DMS153 (cell line): ENCODE data around the gene PSAP.

ENCODE experiments used
- DNase-seq: peaks from one replicate; lab custom pipeline; 2025; lab: John Stamatoyannopoulos, UW

The PSAP gene

DNA sequence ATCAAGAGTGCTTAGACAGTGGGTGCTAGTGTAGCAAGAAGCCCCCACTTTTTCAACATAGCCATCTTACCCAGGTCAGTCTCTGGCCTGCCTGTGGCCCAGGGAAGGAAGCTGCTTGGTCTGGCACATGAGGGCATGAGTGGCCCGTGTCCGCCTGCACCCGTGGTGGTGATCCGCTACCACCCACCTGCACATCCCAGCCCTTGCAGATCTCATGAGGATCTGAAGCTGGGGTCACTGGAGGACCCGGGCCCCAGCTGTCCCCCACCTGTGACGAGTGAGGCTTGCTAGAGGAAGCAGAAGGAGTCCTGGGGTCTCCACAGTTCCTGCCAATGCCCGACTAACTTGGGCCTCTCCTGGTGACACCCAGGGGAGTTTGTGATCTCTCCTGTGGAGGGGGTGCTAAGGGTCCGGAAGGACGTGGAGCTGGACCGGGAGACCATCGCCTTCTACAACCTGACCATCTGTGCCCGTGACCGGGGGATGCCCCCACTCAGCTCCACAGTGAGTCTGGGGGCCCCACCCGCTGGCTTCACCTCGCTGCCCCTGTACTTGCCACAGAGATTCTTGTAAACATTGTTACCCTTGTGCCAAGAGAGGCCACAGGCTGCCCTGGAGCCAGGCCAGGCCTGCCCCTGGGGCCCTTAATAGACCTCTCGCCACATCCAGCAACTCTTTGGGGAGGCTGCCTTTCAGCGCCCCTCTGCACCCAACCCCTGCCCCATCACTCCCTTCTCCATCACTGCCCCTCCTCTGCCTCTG, 67.0 kb downstream of the PSAP start:
- no peak for DNase-seq

DNA sequence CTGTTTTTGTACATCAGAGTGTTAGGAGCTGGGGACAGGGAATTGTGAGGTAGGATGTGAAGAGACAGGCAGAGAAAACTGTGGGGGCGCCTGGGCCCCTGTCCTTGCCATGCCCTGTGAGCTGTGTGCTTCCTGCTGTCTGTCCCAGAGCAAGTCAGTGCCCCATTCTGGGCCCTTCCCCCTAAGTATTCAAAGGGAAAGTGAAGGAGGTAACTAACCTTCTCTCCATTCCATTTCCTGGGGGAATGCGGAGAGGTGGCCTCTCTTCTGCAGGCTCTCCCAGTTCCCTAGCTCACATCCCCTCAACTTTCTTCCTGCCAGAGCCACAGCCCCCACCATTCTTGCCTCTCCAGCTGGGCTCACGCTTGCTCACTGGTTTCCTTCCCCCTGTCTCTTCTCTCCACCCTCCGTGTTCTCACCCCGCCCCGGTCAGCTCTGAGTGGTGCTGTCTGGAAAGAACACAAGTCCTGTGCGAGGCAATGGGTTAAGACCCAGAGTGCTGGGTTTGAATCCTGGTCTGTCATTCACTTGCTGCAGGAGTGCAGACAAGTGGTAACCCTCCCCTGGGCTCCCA, 68.0 kb downstream of the PSAP start:
- no peak for DNase-seq

DNA sequence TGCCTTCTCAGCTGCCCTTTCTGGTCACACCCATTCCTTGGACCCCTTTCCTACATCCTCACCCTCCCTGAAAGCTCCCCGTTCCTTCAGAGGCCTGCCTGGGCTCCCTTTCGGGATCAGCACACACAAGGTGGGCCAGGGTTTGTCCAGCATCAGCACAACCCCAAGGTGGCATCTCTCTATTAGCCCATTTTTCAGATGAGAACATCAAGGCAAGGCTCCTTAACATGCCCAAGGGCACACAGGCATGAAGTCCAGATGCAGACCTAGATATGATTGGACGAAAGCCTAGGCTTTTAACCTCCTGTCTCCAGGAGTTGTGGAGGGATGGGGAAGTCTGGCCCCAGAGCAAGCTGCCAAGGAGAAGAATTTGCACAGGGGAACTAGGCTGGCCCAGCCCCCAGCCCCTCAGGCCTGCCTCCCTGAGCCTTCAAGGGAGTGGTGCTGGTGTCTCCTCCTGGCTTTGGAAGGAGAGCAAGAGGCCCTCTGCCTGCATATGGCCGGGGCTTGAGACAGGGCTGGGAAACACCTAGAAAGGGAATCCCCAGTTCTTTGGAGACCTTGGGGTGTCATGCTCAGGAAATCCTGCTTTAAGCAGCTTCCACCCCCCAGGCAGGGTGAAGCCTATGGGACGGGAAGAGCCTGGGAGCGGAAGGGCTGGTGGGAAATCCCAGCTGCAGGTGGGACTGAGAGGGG, 68.7 kb downstream of the PSAP start:
- DNase-seq: no peak

DNA sequence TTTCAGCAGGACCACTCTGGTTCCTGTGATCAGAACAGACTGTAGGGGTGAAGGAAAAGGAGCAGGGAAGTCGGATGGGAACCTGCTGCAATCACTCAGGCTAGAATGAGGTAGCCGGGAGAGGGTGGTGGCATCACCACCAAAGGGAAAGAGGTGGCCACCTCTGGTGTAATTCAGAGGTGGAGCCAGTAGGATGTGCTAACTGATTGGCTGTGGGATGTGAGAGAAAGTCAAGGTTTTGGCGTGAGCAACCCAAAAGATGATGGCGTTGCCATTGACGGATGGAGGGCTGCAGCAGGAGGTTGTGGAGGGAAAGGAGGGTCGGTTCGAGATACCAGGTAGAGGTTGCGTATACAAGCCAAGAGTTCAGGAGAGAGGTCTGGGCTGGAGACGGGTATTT, 70.3 kb downstream of the PSAP start:
- DNase-seq: no peak

DNA sequence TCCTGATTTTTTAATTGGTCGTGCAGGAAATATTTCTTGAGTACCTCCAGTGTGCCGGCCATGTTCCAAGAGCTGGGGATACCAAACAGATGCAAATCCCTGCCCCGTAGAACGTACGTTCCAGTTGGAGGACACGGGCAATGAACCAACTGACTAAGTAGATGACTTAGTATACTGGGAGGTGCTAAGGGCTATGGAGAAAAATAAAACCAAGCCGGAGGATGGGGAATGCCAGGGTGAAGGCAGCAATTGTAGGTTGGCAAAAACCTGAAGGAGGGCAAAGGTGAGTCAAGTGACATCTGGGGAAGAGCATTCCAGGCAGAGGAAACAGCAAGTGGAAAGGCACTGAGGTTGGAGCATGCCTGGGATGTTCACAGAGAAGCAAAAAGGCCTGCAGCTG, 70.9 kb downstream of the PSAP start:
- DNase-seq: no peak

DNA sequence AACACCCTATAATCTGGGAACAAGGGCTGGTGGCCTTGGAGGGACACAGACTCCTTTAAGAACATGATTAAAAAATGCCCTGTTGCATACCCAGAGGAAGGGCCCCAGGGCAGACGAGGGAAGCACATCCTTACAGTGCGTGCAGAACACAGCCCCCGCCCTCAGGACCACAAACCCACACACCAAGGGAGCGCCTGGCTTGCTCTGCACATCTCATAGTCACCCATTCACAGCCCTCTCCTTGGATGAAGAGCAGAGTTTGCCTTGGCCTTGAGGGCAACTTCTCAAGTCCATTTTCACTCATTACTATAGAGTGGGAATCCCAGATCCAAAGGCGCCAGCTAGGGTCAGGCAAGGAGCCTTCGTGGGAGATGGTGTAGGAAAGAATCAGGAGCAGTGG, 71.4 kb downstream of the PSAP start:
- DNase-seq: no peak

DNA sequence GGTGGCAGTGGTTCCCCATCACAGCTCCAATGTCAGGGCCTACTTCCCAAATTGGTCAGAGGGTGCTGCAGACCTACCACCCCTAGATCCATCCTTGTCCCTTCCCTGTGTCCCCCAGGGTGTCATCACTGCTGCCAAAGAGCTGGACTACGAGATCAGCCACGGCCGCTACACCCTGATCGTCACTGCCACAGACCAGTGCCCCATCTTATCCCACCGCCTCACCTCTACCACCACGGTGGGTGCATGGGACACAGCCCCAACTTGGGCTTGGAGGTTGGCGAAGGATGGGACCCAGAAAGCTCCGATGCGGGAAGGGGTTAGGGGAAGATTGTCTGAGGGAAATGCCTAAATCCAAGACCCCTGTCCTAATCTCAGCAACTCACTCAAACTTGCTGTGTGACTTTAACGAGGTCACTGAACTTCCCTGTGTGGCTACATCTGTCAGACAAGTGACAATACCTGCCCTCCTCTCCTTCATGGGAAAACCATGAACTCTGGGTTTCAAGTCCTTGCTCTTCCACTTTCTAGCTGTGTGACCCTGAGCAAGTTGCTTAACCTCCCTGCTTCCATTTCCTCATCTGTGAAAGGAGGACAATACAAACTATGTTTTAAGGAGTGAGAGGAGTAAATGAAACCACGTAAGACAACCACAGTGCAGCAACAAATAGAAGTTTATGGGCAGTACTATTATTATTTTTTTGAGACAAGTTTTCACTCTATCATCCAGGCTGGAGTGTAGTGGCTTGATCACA, 72.8 kb downstream of the PSAP start:
- DNase-seq: no peak

DNA sequence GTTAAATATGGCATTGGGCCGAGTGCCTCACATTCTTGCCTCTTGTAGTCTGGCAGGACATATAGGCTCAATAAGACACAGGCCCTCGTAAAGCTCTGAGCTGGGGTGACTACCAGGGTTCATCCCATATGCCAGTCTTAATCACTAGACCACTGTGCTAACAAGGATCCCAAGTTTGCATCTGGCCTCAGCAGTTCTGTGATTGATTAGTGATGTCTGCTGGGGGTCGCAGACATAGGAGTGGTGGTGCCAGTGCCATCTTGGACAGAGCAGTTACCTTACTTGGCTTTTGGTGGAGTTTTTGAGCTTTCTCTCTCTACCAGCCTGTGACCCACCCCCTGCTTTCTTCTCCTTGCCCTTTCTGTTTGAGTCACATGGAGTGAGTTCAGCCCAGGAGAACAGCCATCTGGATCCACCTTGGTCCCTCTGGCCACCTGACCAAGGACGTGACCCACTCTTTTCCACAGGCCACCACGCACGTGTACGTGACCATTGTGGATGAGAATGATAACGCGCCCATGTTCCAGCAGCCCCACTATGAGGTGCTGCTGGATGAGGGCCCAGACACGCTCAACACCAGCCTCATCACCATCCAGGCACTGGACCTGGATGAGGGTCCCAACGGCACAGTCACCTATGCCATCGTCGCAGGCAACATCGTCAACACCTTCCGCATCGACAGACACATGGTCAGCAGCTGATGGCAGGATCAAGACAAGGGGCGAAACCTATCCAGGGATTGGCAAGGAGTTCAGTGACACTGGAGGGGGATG, 73.7 kb downstream of the PSAP start:
- DNase-seq: no peak

DNA sequence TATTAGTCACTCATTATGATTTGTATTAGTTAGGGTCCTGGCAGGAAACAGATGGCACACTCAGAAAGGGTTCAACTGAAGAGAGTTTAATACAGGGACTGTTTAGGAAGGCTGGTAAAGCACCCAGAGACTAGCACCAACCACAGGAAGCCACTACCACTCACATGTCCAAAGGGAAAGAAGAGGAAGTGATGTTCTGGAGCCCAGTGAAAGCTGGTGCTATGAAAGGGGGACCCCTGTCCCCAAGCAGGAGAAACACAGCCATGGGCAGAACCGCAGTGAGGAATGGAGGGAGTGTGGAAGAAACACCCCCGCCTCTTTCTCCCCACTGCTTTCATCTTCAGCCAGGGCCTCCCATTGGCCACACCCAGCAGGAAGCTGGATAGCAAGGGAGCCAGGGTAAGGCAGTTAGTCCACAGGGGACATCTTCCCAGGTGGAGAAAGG, 74.5 kb downstream of the PSAP start:
- no peak for DNase-seq

DNA sequence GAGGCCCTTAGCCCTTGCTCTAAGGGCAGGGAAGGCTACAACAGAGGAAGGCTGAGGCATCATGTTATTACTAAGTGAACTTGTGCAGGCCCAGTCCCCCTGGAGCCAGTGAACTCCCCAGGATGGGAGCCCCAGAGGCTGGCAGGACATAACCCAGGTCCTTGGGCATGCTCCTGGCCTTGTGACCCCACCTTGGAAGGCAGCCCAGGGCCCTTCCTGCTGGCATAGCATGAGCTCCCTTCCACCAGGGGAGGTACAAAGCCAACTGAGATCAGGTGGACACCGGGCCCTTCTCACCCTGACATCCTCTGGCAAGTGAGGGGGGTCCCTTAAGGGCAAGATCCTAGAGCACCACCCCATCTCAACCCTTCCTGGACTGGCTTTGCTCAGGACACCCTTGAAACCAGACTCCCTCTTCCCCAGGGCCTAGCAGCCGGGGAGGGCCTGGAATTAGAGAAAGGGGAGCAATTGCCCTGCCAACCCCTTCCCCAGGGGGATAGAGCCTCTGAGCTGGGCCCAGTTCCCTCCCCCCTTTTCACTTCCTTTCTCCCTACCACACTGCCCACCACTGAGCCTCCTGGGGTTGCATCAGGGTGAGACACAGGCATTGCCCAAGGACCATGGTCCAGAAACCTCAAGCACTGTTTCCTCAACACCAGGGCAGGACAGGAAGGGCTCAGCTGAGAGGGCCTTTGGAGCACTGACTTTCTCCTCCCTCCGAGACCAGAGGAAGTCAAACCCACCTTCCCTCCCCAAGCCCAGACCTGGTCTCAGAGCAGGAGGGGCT, 75.9 kb downstream of the PSAP start:
- DNase-seq: no peak

DNA sequence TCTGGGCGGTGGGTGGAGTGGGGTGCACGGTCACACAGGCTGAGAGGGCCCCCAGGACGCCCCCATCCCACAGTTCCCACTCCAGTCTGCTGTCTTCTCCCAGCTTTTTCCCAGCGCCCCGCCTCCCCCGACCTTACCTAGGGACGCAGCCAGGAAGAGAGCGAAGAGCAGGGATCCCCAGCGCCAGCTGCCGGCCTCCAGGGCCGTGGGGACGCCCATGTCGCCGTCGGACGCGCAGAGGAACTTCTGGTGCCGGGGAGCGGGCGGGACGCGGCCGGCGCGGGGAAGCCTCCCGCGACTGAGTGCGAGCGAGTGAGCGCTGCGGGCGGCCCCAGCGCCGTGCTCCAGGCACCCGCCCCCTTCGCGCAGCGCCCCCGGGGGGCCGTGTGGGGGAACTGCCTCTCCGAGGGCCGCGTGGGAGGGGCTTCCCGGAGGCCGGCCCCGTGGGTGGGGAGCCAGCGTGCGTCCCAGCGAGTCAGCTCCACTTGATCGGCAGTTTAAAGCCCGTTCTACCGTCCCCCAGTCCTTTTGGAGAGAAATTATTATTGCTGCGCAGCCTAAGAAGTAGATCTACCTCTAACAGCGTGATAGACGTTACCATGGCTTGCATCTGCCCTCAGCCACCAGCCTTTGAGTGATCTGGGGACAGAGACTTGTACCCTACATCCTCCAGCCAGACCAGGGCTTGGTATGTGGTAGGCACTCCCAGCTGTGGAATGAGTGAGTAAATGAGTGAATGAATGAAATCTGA, 77.7 kb downstream of the PSAP start, which contains the start of gene VSIR:
VSIR (minus strand) TSS at position 300 of the 751 bp plus-strand sequence; CDS start at position 219, 81 bp downstream.
- DNase-seq: peak; percentile 32

DNA sequence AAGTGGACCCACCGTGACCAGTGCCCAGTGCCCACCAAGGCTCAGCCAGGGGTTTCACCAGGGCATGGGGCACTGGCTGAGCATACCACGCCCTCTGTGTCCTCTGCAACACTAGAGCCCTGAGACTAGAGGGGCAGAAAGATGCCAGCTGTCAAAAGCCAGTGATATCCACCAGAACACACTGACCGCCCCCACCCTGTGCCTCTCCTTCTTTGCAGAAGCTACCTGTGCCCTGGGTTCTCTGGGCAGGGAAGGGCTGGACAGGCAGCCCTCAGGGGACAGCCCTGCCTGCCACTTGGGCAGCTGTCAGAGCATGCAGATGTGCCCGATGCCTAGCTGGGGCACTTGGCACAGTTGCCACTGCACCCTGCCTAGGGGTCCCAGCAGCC, 78.2 kb downstream of the PSAP start:
- no peak for DNase-seq

DNA sequence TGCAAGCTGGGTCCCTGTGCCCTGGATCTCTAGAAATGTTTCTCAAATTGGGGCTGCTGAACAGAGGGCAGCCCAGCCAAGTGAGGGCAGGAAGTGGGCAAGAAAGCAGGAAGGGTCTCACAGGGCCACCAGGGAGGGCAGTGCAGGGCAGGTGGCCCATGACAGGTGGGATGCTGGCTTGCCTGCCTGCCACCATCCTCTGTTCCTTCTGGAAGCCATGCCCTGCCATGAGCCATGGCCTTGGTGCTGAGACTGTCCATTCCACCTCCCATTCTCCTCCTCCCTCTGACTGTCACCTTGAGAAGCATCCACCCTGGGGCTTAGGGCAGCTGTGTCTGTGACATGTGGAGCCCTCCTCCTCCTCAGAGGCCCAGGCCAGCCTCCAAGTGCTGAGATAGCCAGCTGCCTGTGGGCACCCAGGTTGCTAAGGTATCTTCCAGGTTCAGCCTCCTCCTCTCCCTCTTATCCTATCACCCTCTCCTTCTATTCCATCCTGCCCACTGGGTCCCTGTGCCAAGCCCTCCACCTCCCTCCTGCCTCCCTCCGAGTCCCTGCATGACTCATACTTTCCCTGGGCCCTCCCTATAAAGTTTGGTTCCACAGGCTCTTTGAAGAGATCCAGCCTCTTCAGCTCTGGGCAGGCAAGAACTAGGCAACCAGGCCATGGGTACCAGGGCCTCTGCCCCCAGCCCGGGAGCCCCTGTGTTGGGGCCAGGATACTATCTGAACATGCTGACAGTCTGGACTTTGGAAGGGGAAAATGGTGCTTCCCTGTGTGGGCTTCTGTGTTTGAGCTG, 79.0 kb downstream of the PSAP start:
- DNase-seq: no peak

DNA sequence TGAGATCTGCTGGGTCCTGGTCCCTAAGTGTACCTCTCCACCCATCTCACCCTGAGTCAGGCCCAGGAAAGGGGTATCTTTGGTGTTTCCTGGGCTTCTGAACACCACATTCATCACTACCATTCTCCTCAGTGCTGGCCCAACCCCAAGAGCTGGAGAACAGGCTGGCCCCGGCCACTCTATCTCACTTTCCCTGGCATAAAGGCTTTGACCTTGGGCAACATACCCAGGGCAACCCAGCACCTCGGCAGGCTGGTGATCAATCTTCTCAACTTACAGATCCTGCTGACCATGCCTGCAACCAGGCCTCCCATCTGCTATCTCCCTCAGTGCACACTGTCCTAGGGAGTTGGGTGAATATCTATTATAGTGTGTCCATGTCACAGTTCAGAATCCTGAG, 79.8 kb downstream of the PSAP start:
- no peak for DNase-seq

DNA sequence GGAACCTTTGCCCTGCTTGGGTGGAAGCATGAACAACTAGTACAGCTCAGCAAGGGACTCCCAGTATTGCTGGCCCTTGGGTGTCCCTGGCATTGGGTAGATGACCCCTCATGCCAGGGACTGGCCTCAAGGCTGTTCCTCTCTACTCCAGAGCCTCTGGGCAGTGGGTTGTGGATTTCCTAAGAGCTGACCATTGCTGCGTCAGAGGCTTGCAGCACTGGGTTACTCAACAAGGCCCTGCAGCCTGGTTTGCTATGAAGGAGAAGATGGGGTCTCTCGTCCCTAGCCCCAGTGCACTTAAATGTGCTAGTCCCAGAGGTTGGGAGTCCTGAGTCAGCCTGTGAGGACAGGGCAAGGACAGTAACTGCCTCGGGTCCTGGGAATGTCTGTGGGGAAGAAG, 80.3 kb downstream of the PSAP start:
- DNase-seq: no peak

DNA sequence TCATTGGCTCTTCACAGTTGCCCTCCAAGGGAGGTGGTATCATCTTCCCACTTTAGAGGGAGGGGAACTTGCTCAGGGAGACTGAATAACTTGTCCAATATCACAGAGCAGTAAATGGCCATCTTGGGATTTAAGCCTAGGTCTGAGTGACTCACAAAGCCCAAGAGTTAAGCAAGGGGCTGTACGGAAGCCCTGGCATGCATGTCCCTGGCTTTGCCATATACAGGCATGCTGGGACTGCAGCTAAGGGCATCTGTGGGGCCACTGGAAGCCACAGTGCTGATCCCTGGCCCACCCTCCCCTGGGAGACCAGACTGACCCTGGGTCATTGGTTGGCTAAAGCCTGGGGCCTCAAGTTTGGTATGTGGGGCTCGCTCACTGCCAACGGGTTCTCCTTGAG, 80.8 kb downstream of the PSAP start:
- DNase-seq: no peak

DNA sequence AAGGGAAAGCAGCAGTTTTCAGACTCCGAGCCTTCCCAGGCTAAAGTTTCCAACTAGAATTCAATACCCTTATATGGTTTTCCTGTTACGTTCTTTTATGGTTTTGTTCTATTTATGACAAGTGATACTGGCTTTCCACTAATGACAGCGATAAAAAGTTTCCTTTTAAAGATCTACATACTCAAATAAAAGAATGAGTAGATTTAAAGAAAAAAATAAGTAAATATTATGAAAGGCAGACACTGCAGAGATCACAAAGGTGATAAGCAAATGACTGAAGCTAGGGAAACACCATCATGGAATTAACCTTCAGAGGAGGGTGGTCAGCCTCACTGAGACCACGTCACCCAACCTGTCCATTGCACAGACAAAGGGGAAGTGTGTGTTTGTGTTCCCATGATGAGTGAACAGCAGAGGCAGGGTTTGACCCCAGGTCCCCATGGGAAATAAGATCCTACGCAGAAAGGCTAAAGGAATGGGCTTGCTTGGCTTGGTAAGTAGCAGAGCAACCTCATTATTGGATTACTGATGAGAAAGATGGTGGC, 81.7 kb downstream of the PSAP start:
- DNase-seq: no peak

DNA sequence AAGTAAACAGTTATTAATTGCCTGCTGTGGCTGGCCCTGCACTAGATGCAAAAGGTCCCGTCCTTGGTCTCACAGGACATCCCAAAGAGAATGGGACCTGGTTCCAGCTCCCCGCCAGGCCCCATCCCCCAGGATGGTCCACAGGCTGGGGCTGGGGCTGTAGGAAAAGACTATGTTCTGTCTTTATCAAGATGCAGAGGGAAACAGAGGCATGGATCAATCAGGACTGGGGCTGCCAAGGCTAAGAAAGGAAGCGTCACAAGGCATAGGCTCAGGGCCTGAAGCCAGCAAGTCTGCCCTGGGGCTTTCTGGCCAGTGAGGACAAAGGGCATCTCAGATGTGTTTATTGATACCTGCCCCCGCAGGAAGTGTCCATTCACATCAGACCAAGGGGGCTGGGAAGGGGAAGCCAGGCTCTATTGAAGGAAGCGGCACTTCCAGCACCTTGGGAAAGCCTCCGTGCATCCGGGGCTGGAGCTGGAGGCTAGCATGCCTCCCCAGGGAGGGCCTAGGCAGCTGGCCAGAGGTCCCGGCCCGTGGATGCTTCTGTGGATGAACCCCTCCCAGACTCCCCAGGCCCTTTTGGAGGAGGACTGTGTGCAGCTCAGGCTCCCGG, 83.5 kb downstream of the PSAP start:
- no peak for DNase-seq
